GM18909 (cell line): ENCODE results near the gene PACRG.

Experiments used
- ATAC-seq: cut with Tn5 transposase; IDR thresholded peaks from one replicate; pipeline ENCODE4 v1.9.1; 2021; ENCODE audit warnings: mild to moderate bottlenecking; ENCODE audit not compliant: unreplicated experiment, poor library complexity

PACRG gene

GRCh38 chr6:162857326-162857725 lies 129.6 kb downstream of the PACRG start:
- no peak for ATAC-seq

GRCh38 chr6:162862462-162862861 lies 134.7 kb downstream of the PACRG start:
- no peak for ATAC-seq

GRCh38 chr6:162862941-162863340 lies 135.2 kb downstream of the PACRG start:
- no peak for ATAC-seq

GRCh38 chr6:162863821-162864220 lies 136.0 kb downstream of the PACRG start:
- no peak for ATAC-seq

- ATAC-seq, result no peak
Measured at GRCh38 chr6:162864911-162865310, 137.1 kb downstream of the PACRG start.

- ATAC-seq, result no peak
Measured at GRCh38 chr6:162866656-162867055, 138.9 kb downstream of the PACRG start.

- ATAC-seq, result no peak
Measured at GRCh38 chr6:162868397-162868796, 140.6 kb downstream of the PACRG start.

GRCh38 chr6:162871966-162872365 lies 144.2 kb downstream of the PACRG start:
- no peak for ATAC-seq

GRCh38 chr6:162873537-162873936 lies 145.8 kb downstream of the PACRG start:
- no peak for ATAC-seq

- no peak for ATAC-seq
Measured at GRCh38 chr6:162875070-162875469, 147.3 kb downstream of the PACRG start.

- ATAC-seq, result no peak
Measured at GRCh38 chr6:162882801-162883481, 155.2 kb downstream of the PACRG start.

GRCh38 chr6:162887981-162888689 lies 160.4 kb downstream of the PACRG start:
- no peak for ATAC-seq

GRCh38 chr6:162889303-162889702 lies 161.5 kb downstream of the PACRG start:
- no peak for ATAC-seq

- ATAC-seq, result no peak
Measured at GRCh38 chr6:162898011-162898410, 170.2 kb downstream of the PACRG start.

- no peak for ATAC-seq
Measured at GRCh38 chr6:162899148-162899547, 171.4 kb downstream of the PACRG start.

- ATAC-seq, result no peak
Measured at GRCh38 chr6:162900503-162900902, 172.7 kb downstream of the PACRG start.

- ATAC-seq, result no peak
Measured at GRCh38 chr6:162904069-162904663, 176.4 kb downstream of the PACRG start.

GRCh38 chr6:162906479-162906878 lies 178.7 kb downstream of the PACRG start:
- ATAC-seq, result no peak

- no peak for ATAC-seq
Measured at GRCh38 chr6:162907876-162908481, 180.2 kb downstream of the PACRG start.

GRCh38 chr6:162913206-162913605 lies 185.4 kb downstream of the PACRG start:
- ATAC-seq, result no peak

GRCh38 chr6:162917506-162917905 lies 189.7 kb downstream of the PACRG start:
- no peak for ATAC-seq
